ENCODE results near the gene WWOX.

DNA sequence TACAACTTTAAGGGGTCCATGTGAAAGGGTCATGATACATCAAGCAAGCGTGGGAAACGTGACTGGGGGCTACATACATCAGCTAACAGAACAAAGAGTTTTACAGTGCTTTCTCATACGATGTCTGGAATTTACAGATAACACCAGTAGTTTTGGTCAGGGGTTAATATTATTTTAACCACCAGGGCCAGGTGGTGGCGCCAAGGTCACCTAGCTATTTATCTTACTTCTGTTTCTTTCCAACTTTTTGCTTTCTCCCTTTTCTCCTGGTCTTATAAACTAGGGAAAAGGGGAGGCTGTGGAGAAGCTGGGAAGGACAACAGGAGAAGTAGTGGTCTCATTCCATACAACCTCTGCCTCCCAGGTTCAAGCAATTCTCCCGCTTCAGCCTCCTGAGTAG, 39.2 kb upstream of the WWOX start:
- TF ChIP-seq POLR2AphosphoS5 (IDR thresholded peaks at IDR 0.05; ENCODE audit: borderline replicate concordance, low read depth, low read length), result no peak
- TF ChIP-seq EZH2 (IDR thresholded peaks at IDR 0.05), result no peak
- TF ChIP-seq FOXP2 (optimal IDR thresholded peaks at IDR 0.05; ENCODE audit: control extremely low read depth, extremely low read length, insufficient read depth), result no peak

Measured in SK-N-MC (cell line).